ENCODE measurements around the gene SIK3. TPM values are rescaled to one million over a fixed set of nuclear protein-coding genes. Genes with fewer than 3 reads are reported as not detected.

SIK3 gene
- total and polyA plus RNA-seq, 2 donors (not counting 3 experiments of a cell fraction or from before 2014, with no cell fraction given), result 10.3 to 21.3 TPM

DNA sequence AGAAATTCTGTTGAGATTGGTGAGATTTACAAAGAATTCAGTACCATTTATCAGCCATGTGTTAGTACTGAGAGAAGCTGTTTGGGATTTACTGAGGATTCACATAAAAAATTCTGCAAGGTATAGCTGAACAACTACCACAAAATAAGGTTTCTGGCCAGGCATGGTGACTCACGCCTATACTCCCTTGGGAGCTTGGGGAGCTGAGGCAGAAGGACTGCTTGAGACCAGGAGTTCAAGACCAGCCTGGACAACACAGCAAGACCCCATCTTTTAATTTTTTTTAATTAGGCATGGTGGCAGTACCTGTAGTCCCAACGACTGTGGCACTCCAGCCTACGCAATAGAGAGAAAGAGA, 86.7 kb downstream of the SIK3 start:
- H2AFZ ChIP-seq (ENCODE audit: low read depth, low read length), result no peak overlapping the region
- no peak overlapping the region for H3K27ac ChIP-seq (ENCODE audit: insufficient read depth, low read depth, low read length)
- H3K9me1 ChIP-seq (replicated peaks; ENCODE audit: control insufficient read depth, extremely low read depth, insufficient read depth, low read length), result no peaks in the 10 kb centered on the region
- CTCF ChIA-PET, result interaction anchor here (1.0 to 1.4 kb wide), 4 partner anchors 13 to 131 kb away, joined by 3 to 5 read pairs (median 4); no protein-coding TSS in a partner anchor
- FAIRE-seq (no peak), DNase-seq (ENCODE audit: low read depth, low spot score) (no peak)
- no peak overlapping the region for H3K4me3 ChIP-seq (replicated peaks in 1 of 3; ENCODE audit: insufficient read depth in 1 of 3, low read depth in 1 of 3, low read length in 3 of 3)
- no peak overlapping the region for H3K4me2 ChIP-seq (ENCODE audit: insufficient read depth, low read length)
- H3K4me1 ChIP-seq (ENCODE audit: control insufficient read depth, extremely low read depth, insufficient read depth, low read length), result no peaks in the 10 kb centered on the region
- POLR2A ChIA-PET, result no interaction called here
- no peaks in the 10 kb centered on the region for H3K27me3 ChIP-seq (ENCODE audit: control insufficient read depth in 2 of 2, insufficient read depth in 2 of 2, low read length in 2 of 2)
- no peaks in the 10 kb centered on the region for H3K9me3 ChIP-seq (replicated peaks; ENCODE audit: control insufficient read depth, insufficient read depth, low read length)
- no TSS peak for BruUV-seq (replicated peaks)
- intact Hi-C loops (cut with micrococcal nuclease) (loop anchor here (5.0 kb wide), 1 partner anchor 86 kb away; the partner anchor contains the start of gene SIK3), dilution Hi-C loops (cut with MboI; ENCODE audit: extremely low pct_ligation_motif_present, low sequenced_read_pairs) (no loop called here)
- TF ChIP-seq POLR2AphosphoS5 (IDR thresholded peaks at IDR 0.05; ENCODE audit: insufficient read depth, low read depth, low read length) (no peak), FOS (IDR thresholded peaks at IDR 0.05; ENCODE audit: borderline replicate concordance, insufficient read depth, low read length) (peak; percentile 4), MYC (IDR thresholded peaks at IDR 0.05; ENCODE audit: low read depth, low read length) (no peak), JUN (IDR thresholded peaks at IDR 0.05; ENCODE audit: borderline replicate concordance, insufficient read depth, insufficient read length, low read depth) (no peak), EZH2 (IDR thresholded peaks at IDR 0.05; ENCODE audit: borderline replicate concordance, low read depth, low read length, severe bottlenecking) (no peak)
- TF ChIP-seq, protein P1, sequence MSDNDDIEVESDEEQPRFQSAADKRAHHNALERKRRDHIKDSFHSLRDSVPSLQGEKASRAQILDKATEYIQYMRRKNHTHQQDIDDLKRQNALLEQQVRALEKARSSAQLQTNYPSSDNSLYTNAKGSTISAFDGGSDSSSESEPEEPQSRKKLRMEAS (IDR thresholded peaks at IDR 0.05; ENCODE audit: insufficient read depth, insufficient read length), result no peak
- TF ChIP-seq, protein P2, sequence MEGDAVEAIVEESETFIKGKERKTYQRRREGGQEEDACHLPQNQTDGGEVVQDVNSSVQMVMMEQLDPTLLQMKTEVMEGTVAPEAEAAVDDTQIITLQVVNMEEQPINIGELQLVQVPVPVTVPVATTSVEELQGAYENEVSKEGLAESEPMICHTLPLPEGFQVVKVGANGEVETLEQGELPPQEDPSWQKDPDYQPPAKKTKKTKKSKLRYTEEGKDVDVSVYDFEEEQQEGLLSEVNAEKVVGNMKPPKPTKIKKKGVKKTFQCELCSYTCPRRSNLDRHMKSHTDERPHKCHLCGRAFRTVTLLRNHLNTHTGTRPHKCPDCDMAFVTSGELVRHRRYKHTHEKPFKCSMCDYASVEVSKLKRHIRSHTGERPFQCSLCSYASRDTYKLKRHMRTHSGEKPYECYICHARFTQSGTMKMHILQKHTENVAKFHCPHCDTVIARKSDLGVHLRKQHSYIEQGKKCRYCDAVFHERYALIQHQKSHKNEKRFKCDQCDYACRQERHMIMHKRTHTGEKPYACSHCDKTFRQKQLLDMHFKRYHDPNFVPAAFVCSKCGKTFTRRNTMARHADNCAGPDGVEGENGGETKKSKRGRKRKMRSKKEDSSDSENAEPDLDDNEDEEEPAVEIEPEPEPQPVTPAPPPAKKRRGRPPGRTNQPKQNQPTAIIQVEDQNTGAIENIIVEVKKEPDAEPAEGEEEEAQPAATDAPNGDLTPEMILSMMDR (IDR thresholded peaks at IDR 0.05; ENCODE audit: extremely low read depth in 1 of 2, insufficient read depth in 1 of 2, low read depth in 1 of 2, low read length in 2 of 2), result no peak
- no peak overlapping the region for H3K9ac ChIP-seq (replicated peaks; ENCODE audit: extremely low read depth, insufficient read depth, low read length)
- no peaks in the 10 kb centered on the region for H3K36me3 ChIP-seq (ENCODE audit: control insufficient read depth in 2 of 2, extremely low read depth in 1 of 2, insufficient read depth in 2 of 2, low read length in 2 of 2)
- no peaks in the 10 kb centered on the region for H4K20me1 ChIP-seq (replicated peaks; ENCODE audit: control insufficient read depth, extremely low read depth, insufficient read depth, low read length)
- H3K79me2 ChIP-seq (ENCODE audit: control insufficient read depth, insufficient read depth, low read length), result no peaks in the 10 kb centered on the region

All from endothelial cell of umbilical vein (primary cell).